COLO668 (cell line): Measurements from ENCODE around the gene ARMC2.
A peak's percentile ranks its signal among the peaks of the same experiment; 100 is the strongest.
"Not testable (repeated sequence)": the region's sequence is repeated elsewhere in the genome, so short reads cannot be mapped to it uniquely, and the experiment has no call there.

Experiments used
- DNase-seq: peaks from one replicate; lab custom pipeline; 2025; ENCODE audit not compliant: unreplicated experiment; lab: John Stamatoyannopoulos, UW

ARMC2 gene, protein sequence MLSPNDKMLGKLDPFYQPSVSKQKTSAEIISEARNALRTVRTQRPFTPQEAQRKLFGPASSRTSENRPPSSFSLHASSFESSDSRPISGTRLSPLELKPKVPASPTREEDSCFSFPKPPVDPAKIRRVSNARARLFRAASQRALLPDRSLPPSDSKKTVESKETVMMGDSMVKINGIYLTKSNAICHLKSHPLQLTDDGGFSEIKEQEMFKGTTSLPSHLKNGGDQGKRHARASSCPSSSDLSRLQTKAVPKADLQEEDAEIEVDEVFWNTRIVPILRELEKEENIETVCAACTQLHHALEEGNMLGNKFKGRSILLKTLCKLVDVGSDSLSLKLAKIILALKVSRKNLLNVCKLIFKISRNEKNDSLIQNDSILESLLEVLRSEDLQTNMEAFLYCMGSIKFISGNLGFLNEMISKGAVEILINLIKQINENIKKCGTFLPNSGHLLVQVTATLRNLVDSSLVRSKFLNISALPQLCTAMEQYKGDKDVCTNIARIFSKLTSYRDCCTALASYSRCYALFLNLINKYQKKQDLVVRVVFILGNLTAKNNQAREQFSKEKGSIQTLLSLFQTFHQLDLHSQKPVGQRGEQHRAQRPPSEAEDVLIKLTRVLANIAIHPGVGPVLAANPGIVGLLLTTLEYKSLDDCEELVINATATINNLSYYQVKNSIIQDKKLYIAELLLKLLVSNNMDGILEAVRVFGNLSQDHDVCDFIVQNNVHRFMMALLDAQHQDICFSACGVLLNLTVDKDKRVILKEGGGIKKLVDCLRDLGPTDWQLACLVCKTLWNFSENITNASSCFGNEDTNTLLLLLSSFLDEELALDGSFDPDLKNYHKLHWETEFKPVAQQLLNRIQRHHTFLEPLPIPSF

DNA sequence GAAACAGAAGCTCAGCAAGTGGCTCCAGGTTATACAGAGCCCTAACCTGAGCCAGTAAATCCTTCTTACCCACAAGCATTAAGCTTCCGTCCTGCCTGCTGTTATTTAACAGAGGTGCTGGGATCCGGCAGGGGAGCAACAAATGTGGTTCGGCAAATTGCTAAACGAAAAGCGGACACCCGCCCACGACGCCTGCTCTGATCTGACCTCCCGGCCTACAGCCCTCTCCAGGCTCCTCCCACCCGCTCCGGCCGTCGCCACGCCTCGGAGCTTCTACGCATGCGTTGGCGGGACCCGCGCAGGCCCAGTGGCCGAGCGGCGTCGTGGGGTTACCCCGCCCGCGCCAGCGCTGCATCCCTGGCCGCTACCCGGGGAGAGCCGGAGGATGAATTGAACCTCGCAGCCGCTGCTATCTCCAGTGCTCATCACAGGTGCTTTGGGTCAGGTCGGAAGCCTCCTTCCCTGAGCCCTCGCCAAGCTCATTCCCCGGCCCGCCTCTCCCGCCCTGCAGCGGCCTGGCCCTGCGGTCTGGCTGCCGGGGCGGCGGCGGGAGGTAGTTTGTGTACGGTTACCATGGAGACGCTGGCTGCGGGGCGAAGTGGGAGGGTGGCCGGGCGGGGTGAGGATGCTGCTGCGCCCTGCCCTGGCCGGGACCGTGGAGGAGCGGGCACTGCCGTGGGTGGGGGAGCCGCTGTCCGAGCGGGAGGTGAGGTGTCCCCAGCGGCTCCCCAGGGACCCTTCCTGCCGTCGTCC lies at the start of gene ARMC2:
ARMC2 (plus strand) TSS at position 307 of the 753 bp plus-strand sequence. CDS start 5,846 bp downstream, outside the sequence.
- peak; percentile 89 for DNase-seq

DNA sequence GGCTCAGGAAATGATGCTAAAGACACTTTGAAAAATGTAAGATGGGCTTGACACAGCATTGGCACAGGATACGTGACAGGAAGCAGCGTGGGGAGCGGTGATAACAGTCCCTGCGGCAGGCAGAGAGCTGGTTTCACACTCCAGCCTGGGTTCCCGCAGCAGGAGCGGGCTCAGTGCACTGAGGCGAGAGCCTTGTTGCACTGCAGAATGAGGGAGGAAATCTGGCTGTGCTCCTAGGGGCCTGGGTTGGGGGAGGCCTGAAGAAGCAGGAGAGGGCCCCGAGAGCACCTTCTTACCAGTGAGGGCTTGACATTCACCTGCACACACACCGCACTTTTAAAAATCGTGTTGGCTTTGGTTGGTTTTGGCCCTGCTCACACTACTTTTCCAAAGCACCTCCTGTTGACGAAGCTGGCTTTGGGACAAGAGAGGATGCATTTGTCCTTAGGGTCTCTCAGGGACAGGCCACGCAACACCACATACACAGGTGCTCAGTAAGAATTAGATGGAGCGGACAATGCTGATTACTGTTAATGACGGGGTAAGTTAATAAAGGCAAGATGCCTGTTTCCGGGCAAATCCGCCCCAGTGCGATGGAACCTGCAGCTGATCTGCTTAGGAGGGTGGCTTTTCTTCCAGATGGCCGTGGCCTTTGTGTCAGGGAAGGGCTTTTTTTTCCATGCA lies 49.4 kb upstream of the ARMC2 start:
- DNase-seq = no peak

DNA sequence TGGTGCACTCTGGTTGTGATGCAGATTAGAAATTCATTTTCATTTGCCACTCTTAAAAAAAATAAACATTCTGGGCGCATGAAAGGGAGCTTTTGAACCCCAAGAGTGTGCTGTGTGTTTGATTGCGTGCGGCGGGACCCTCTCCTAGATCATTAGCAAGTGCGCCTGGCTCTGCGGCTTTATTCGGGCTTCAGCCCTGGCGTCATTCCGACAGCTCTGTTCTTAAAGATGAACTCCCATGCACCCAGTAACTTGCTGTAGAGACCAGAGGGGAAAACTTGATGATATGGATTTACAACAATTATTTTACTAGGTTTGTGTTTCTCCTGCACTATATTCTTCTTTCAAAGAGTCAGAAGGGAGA lies 48.9 kb upstream of the ARMC2 start:
- no peak for DNase-seq

DNA sequence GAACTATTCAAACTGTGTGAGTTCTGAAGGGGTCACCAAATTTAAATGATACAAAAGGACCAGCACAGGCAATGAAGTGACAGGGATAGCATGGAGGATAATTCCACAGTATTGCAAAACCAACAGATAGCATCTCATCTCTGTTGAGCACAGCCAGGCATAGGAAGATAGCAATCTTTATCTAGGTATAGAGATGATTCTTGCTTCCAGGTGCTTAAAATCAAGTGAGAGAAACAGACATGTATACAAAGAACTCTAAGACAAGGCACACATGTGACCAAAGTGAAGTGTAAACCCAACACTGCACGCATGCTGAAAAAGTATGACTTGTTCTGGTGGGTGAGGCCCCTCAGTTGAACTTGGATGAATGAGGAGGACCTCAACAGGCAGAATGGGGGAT lies 48.4 kb upstream of the ARMC2 start:
- no peak for DNase-seq

DNA sequence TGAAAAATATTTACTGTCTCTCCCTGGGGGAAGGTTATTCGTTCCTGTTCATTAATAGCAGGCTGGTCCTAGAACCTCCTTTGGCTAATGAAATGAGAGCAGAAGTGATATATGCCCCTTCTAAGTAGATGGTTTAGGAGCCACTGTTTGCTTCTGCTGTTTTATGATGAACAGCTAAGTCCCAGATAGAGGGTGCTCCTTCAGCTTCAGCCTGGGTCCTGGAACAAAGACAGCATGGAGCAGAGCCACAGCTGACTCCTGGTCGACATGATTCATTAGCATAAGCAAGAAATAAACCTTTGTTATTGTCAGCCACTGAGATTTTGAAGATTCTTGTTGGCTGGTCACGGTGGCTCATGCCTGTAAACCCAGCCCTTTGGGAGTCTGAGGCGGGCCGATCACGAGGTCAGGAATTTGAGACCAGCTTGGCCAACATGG lies 47.8 kb upstream of the ARMC2 start:
- DNase-seq = no peak

DNA sequence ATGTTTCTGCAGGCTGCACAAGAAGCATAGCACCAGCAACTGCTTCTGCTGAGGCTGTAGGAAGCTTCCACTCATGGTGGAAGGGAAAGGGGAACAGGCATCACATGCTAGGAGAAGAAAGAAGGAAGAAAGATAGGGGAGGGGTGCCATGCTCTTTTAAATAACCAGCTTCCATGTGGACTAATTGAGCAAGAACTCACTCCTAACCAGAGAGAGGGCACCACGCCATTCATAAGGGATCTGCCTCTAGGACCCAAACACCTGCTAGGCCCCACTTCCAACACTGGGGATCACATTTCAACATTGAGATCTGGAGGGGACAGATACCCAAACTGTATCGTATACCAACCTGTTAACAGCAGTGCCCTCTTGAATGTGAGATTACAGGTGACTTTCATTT lies 46.9 kb upstream of the ARMC2 start:
- DNase-seq = peak; percentile 15

DNA sequence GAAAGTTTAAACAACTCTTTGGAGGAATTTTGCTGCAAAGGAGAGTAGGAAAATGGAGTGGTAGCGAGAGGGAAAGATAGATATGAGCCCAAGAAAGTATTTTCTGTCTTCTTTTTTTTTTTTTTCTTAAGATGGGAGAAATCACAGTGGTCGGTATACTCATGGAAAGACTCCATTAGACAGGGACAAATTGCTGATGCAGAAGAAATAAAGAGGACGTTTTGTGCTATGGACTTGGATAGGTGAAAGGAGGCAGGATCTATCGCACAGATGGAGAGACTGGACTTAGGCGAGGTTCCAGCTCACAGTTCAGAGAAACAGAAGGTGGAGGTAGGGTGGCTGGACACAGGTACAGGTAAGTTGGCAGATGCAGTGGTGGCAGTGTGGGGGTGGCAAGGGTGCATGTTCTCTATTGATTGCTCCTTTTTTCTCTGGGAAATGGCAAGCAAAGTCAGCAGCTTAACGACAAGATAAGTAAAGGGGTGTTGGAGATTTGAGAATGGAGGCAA lies 44.2 kb upstream of the ARMC2 start:
- DNase-seq = no peak

DNA sequence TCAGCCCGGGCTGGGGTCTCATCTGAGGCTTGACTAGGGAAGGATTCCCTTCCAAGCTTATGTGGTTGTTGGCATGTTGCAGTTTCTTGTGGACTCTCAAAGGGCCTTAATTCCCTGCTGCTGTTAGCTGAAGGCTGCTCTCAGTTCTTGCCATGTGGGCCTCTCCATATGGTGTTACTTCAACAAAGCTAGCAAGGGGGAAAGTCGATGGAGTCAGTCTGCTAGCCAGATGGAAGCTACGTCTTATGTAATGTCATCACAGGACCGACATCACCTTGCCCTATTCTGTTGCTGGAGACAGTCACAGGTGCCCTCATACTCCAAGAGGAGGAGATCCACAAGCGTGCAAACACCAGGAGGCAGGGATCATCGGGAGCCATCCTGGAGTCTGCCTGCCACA lies 43.3 kb upstream of the ARMC2 start:
- no peak for DNase-seq

DNA sequence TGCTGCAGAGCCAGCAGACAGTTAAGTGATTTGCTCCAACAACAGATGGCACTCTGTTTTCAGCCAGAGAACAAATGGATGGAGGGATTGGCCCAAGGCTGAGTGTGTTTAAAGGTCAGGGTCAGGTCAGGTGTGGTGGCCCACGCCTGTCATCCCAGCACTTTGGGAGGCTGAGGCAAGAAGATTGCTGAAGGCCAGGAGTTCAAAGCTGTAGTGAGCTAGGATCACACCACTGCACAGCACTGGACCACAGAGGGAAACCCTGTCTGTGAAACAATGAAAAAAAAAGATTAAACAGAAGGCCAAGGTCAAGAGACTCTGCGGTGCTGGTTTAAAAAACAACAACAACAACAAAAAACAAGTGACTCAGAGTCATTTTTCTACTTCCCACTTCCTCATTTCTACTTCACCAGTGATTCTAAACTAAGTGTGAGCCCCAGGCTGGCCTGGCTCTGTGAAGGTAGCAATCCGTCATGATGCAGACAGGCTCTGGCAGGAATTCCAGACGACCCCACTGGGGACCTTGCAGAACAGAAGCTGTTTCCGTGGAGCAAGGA lies 42.5 kb upstream of the ARMC2 start:
- no peak for DNase-seq

DNA sequence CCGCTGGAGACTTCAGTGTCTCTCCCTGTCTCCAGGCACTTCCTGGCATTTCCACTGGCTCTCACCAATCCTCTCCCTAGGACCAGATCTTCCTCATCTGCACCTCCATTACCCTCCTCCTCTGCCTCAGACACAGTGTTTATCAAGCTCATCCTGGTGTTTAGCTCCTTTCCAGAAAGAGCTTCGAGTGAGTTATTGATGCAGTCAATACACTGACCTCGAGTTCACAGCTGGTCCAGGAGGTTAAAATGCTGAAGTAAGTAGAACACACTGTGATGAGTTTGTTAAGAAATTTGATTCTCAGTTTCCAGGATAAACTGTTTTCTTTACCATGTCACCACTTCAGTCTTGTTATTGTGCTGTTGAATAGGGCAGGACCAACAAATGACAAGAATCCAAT lies 42.1 kb upstream of the ARMC2 start:
- DNase-seq = no peak

DNA sequence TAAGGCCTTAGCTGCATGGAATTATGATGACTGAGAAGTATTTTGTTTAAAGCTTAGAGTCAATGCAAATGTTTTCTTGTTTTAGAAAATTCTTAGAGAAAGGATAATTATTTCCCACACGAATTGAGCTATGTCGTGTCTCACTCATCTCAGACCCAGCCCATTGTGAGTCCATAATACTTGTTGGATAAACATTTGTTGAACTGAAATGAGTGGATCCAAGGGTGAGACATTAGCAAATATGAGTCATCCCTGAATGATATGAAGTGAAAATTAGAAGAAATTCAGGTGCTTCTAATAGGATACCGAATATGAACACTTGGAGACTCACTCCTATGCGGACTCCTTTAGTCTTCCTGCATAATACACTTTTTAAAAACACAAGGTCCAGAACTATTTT lies 41.6 kb upstream of the ARMC2 start:
- DNase-seq = no peak

DNA sequence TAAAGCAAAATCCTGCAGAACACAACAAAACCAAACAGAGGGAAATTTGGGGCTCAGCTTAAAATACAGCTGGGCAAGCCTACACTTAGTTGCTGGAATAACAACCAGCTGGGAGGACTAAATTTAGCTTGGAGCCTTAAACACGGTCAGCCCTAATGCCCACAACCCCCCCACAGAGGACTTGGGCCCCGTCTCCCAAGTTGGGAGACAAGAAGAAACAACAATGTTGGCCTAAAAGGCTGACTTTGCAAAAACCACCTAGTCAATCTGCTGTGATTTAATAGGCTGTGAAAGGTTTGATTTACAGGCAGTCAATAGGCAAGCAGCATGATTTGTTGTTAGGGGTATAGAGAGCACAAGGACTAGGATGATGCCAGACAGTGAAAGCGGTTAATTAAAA lies 40.3 kb upstream of the ARMC2 start:
- no peak for DNase-seq

DNA sequence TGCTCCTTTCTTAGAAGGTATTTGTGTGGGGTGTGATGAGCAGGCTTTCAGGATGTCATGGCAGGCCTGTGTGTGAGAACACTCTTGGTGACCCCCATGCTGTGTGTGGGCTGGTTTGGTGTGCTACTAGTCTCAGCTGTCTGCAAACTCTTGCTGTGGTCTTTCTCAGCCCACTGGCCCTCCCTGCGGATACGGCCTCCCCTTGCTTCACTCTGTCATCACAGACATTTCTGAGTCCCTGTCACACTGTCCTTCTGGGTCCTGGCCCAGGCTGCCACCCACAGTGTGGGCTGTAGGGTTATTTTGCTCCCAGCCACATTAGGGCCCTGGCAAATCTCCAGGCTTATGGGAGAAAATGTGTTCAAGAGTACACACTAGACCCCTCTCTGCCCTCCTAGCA lies 39.0 kb upstream of the ARMC2 start:
- DNase-seq = no peak

DNA sequence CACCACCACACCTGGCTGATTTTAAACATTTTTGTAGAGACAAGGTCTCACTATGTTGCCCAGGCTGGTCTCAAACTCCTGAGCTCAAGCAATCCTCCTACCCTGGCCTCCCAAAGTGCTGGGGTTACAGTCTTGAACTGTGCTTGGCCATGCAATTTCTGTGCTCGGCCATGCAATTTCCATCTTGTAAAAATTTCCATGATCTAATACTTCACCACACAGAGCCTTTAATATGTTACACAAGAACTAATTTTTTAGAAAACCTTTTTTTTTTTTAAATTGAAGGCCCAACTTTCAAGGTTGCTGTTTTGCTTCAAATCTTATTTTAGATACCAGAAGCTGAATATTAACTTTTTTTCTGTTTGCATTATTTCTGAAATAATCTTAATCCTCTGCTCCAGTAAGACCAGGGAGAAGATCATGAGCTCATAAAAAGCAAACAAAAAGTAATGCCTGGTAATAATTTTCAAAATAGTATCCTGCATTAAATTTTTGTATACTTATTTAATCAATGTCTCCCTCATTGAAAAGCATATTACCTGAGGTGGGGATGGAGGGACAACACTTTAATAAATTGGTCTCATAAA lies 38.1 kb upstream of the ARMC2 start:
- no peak for DNase-seq

DNA sequence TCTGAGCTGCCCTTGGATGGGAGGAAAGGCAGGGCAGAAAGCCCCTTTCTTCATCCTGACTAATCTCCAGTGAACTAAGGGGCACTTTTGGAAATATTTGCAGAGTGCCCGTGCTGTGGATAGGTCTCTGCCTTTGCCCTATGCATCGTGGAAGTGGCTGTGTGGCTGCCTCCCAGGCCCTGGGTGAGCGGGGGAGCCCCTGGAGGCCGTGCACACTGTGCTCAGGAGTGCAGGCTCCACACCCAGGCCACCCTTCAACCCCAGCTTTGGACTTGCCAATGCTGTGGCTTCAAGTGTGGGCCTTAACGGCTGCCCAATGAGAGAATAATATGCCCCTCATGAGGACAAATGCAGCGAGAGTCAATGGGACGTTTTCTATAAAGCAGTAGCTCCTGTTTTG lies 36.7 kb upstream of the ARMC2 start:
- DNase-seq = no peak

DNA sequence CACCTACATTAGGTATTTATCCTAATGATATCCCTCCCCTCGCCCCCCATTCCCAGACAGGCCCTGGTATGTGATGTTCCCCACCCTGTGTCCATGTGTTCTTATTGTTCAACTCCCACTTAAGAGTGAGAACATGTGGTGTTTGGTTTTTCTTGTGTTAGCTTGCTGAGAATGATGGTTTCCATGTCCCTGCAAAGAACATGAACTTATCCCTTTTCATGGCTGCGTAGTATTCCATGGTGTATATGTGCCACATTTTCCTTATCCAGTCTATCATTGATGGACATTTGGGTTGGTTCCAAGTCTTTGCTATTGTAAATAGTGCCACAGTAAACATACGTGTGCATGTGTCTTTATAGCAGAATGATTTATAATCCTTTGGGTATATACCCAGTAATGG lies 35.0 kb upstream of the ARMC2 start:
- DNase-seq = not testable (repeated sequence)

DNA sequence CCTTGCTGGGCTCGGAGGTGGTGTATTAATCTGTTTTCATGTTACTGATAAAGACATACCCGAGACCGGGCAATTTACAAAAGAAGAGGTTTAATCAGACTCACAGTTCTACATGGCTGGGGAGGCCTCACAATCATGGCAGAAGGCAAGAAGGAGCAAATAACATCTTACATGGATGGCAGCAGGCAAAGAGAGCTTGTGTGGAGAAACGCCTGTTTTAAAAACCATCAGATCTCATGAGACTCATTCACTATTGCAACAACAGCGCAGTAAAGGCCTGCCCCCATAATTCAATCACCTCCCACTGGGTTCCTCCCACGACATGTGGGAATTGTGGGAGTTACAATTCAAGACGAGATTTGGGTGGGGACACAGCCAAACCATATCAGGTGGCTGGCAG lies 30.9 kb upstream of the ARMC2 start:
- DNase-seq = not testable (repeated sequence)

DNA sequence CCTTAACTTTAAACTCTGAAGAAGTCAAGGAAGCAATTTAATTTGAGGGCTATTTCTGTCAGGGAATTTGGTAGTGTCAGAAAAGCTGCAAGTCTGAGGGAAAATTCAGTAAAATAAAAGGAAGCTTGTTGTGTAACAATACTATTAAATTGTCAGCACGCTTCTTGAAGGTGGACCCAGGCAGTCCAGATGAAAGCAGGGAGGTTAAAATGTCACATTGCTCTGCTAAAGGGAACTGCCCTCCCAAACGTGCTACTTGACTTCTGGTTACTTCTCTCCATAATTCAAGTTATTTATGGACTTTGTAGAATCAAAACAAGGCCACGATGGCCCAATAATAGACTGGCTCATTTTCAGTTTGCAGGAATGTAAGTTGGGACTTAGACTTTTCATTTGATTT lies 28.2 kb upstream of the ARMC2 start:
- DNase-seq = no peak

DNA sequence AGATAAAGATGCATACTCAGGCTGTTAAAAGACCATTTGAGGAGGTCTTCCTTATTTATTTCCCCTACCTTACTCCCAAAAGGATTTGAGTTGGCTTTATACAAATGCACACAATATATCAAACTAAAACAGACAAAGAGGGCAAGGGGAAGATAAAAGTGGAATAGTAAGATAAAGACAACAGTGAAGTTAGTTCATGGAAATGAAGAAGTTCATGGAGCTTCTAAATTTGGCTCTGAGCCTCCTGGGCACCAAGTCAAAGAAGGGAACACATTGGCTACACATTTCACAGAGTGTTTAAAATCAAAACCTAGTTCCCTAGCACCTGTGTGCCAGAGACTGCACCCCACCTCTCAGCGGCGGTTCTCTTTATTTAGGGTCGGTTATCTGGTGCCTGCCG lies 25.8 kb upstream of the ARMC2 start:
- no peak for DNase-seq

DNA sequence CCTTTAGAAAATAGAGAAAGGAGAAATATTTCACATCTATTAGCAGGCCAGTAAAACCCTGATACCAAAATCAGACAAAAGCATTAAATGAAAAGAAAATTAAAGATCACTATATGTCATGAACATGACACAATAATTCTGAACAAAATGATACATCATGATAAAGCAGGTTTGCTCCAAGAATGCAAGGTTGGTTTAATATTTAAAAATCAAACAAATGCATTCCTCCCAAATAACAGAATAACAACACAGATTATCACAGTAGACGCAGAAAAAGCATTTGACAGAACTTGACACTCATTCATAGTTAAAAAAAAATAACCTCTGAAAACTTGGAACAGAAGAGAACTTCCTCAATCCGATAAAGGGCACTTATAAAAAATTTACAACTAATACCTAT lies 22.9 kb upstream of the ARMC2 start:
- DNase-seq = no peak
